ENCODE data around the gene TAAR5. TPM values are rescaled to one million over a fixed set of nuclear protein-coding genes. Genes with fewer than 3 reads are reported as not detected.

TAAR5 gene
- total RNA-seq, 1 experiment from 2014 or later = not detected

DNA sequence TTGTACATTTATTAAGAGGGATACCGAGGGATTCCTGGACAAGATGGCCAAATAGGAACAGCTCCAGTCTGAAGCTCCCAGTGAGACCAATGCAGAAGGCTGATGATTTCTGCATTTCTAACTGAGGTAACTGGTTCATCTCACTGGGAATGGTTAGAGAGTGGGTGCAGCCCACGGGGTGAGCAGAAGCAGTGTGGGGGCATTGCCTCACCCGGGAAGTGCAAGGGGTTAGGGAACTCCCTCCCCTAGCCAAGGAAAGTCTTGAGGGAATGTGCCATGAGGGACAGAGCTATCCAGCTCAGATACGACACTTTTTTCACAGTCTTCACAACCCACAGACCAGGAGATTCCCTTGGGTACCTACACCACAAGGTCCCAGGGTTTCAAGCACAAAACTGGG lies 45.3 kb upstream of the TAAR5 start:
- no peak overlapping the region for H3K4me2 ChIP-seq (ENCODE audit: insufficient read depth, insufficient read length, low read length)
- TF ChIP-seq, protein P1, sequence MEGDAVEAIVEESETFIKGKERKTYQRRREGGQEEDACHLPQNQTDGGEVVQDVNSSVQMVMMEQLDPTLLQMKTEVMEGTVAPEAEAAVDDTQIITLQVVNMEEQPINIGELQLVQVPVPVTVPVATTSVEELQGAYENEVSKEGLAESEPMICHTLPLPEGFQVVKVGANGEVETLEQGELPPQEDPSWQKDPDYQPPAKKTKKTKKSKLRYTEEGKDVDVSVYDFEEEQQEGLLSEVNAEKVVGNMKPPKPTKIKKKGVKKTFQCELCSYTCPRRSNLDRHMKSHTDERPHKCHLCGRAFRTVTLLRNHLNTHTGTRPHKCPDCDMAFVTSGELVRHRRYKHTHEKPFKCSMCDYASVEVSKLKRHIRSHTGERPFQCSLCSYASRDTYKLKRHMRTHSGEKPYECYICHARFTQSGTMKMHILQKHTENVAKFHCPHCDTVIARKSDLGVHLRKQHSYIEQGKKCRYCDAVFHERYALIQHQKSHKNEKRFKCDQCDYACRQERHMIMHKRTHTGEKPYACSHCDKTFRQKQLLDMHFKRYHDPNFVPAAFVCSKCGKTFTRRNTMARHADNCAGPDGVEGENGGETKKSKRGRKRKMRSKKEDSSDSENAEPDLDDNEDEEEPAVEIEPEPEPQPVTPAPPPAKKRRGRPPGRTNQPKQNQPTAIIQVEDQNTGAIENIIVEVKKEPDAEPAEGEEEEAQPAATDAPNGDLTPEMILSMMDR (conservative IDR thresholded peaks at IDR 0.05) = no peak
- H3K14ac ChIP-seq (ENCODE audit: insufficient read depth, low read length) = no peak overlapping the region
- no peak overlapping the region for H3K23ac ChIP-seq (ENCODE audit: insufficient read length, low read depth, low read length)
- no peak overlapping the region for H3K56ac ChIP-seq (ENCODE audit: insufficient read length, low read depth, low read length)
- H3K9ac ChIP-seq (ENCODE audit: extremely low read depth, insufficient read length, low read length) = no peak overlapping the region
- H3K18ac ChIP-seq (ENCODE audit: insufficient read length, low read depth, low read length) = no peak overlapping the region
- H4K20me1 ChIP-seq (ENCODE audit: control insufficient read depth, insufficient read depth, insufficient read length) = no peaks in the 10 kb centered on the region
- no peaks in the 10 kb centered on the region for H3K4me1 ChIP-seq (ENCODE audit: insufficient read depth, low read length)
- H2AFZ ChIP-seq (ENCODE audit: low read length) = no peak overlapping the region
- H3K9me3 ChIP-seq (ENCODE audit: control insufficient read depth, low read depth, low read length) = no peaks in the 10 kb centered on the region
- Mint-ChIP-seq H3K27me3 (ENCODE audit: low read depth) (no peaks in the 10 kb centered on the region), H3K27ac (no peak overlapping the region), H3K36me3 (ENCODE audit: insufficient read depth in 1 of 3, low read depth in 3 of 3) (peaks cover 0 to 2% (median 2%) of the 10 kb centered on the region in 3 experiments; a peak in 1 of 7 replicates), H3K4me3 (no peak overlapping the region), H3K9me3 (peaks cover 0 to 3% of the 10 kb centered on the region in 2 experiments; a peak in 2 of 5 replicates), H3K4me1 (peaks cover 4 to 10% of the 10 kb centered on the region in 2 experiments; a peak in 3 of 4 replicates)
- no peak for DNase-seq
- H2AK5ac ChIP-seq (ENCODE audit: insufficient read length, low read length) = no peak overlapping the region
- H4K5ac ChIP-seq (ENCODE audit: insufficient read length, low read depth, low read length) = no peak overlapping the region
- WGBS (ENCODE audit: extremely low coverage, insufficient read length, low lambda C conversion rate) = no CpG with 5 or more reads among the region's 4 CpGs
- no peak overlapping the region for H3K4ac ChIP-seq (ENCODE audit: low read depth, low read length)
- no peaks in the 10 kb centered on the region for H3K23me2 ChIP-seq (ENCODE audit: insufficient read length, low read depth, low read length, poor library complexity, severe bottlenecking)
- no peak overlapping the region for H2BK20ac ChIP-seq (ENCODE audit: low read depth, low read length, poor library complexity, severe bottlenecking)
- H3K27ac ChIP-seq (ENCODE audit: insufficient read length, low read depth, low read length) = no peak overlapping the region
- no peak overlapping the region for H3T11ph ChIP-seq (ENCODE audit: low read length)
- no peak overlapping the region for H4K91ac ChIP-seq (ENCODE audit: insufficient read length, low read depth, low read length)
- no peaks in the 10 kb centered on the region for H3K79me2 ChIP-seq (ENCODE audit: insufficient read depth, low read length)
- H2BK5ac ChIP-seq (ENCODE audit: insufficient read length, low read length) = no peak overlapping the region
- no peak overlapping the region for H2BK15ac ChIP-seq (ENCODE audit: low read depth, low read length)
- H3K27me3 ChIP-seq (ENCODE audit: insufficient read depth, low read length) = no peaks in the 10 kb centered on the region
- H2BK12ac ChIP-seq (ENCODE audit: insufficient read length, low read depth, low read length) = no peak overlapping the region
- no peaks in the 10 kb centered on the region for H3K79me1 ChIP-seq (ENCODE audit: insufficient read depth, low read depth, low read length, poor library complexity, severe bottlenecking)
- no peak overlapping the region for H4K8ac ChIP-seq (replicated peaks; ENCODE audit: insufficient read length, low read depth, low read length)
- no peak overlapping the region for H2BK120ac ChIP-seq (ENCODE audit: low read depth, low read length, poor library complexity, severe bottlenecking)
